Loucy (cell line): ENCODE measurements around the gene ABAT.

Experiments used
- H2AFZ ChIP-seq: fragments of 200-600 bp; sonication (generic); 2 replicates; pipeline ENCODE4 v1.6.0; 2016; ENCODE audit warnings: antibody characterized with exemption, mild to moderate bottlenecking, low read length, moderate library complexity
- H3F3A ChIP-seq: fragments of 200-600 bp; 2 replicates; pipeline ENCODE4 v1.6.0; 2016; ENCODE audit warnings: antibody characterized with exemption, low read depth, mild to moderate bottlenecking
- H3K27me3 ChIP-seq: fragments of 200-600 bp; sonication (generic); 2 replicates; pipeline ENCODE4 v1.6.1; 2014; ENCODE audit warnings: low read length, mild to moderate bottlenecking; ENCODE audit not compliant: insufficient read depth, poor library complexity, severe bottlenecking
- H3K36me3 ChIP-seq: fragments of 200-600 bp; sonication (generic); 2 replicates; pipeline ENCODE4 v1.6.1; 2016; ENCODE audit warnings: low read length; ENCODE audit not compliant: insufficient read depth
- H3K4me1 ChIP-seq: fragments of 200-600 bp; sonication (generic); 2 replicates; pipeline ENCODE4 v1.5.1; 2014; ENCODE audit warnings: low read length, mild to moderate bottlenecking; ENCODE audit not compliant: insufficient read depth, poor library complexity, severe bottlenecking
- H3K4me2 ChIP-seq: fragments of 200-600 bp; sonication (generic); 2 replicates; pipeline ENCODE4 v1.6.0; 2014; ENCODE audit warnings: antibody characterized with exemption, low read length, low read depth, mild to moderate bottlenecking; ENCODE audit not compliant: poor library complexity, severe bottlenecking
- H3K4me3 ChIP-seq: fragments of 200-600 bp; sonication (generic); 2 replicates; pipeline ENCODE4 v1.5.1; 2014; ENCODE audit warnings: low read length, mild to moderate bottlenecking, mixed read lengths; ENCODE audit not compliant: poor library complexity, severe bottlenecking
- H3K79me2 ChIP-seq: fragments of 200-600 bp; sonication (generic); 2 replicates; pipeline ENCODE4 v1.6.1; 2014; ENCODE audit warnings: low read length; ENCODE audit not compliant: insufficient read depth
- H3K9ac ChIP-seq: fragments of 200-600 bp; sonication (generic); 2 replicates; pipeline ENCODE4 v1.6.0; 2014; ENCODE audit warnings: mild to moderate bottlenecking, low read depth, low read length, moderate library complexity; ENCODE audit not compliant: poor library complexity, severe bottlenecking
- H3K9me2 ChIP-seq: fragments of 200-600 bp; sonication (generic); replicated peaks from 2 replicates; pipeline ENCODE4 v1.6.1; 2016; ENCODE audit warnings: low read depth, low read length, mixed read lengths
- H3K9me3 ChIP-seq: fragments of 200-600 bp; sonication (generic); 2 replicates; pipeline ENCODE4 v1.6.1; 2014; ENCODE audit warnings: mild to moderate bottlenecking, antibody characterized with exemption, low read length, low read depth; ENCODE audit not compliant: insufficient read depth
- H4K20me1 ChIP-seq: fragments of 200-600 bp; sonication (generic); 2 replicates; pipeline ENCODE4 v1.6.0; 2014; ENCODE audit warnings: antibody characterized with exemption, low read length, mild to moderate bottlenecking; ENCODE audit not compliant: insufficient read depth, poor library complexity, severe bottlenecking
- EZH2phosphoT487 ChIP-seq: fragments of 200-600 bp; IDR thresholded peaks from 2 replicates; pipeline ENCODE4 v1.6.1; 2018; ENCODE audit warnings: antibody characterized with exemption, mild to moderate bottlenecking, moderate library complexity, borderline replicate concordance
- TF ChIP-seq, protein P1 (sequence below): fragments of 200-600 bp; sonication (generic); conservative IDR thresholded peaks from 2 replicates; pipeline ENCODE4 v1.5.1; 2014; ENCODE audit warnings: mild to moderate bottlenecking, antibody characterized with exemption, low read length

Gene ABAT

DNA sequence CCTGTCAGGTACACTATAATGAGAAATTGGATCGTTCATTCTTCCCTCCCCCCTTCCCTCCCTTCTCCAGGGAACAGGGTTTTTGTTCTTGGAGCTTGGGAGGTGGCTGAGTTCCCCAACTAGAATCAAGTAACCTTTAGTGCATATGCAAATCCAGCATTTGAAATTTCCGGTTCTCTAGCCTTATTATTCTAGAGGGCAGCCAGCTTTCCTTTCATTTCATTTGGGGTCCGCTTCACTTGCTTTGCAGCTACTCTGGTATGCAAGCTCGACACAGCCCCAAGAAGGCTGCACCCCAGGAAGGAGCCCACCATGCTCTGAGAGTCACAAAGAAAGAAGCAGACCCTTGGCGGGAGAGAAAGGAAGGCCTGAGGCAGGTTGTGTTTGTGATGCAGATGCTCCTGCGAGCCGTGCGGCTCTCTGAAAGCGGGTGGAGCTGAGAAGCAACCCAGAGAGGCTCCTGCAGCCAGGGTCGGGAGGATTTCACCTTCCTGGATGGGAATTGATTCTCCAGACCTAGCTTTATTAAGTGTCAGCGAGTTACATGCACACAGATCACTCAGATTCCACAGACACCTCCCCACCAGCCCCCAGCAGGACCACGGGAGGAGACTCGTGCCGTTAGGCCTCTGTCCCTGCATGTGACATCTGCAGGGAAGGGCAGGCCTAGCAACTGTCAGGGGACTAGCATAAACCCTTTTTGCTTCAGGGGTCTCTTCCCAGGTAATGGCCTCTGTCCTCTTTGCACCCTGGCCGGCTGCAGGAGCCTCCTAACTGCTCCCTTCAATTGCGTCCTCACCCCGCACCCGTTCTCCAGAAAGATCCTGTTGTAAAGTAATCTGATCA is 157.7 kb downstream of the ABAT start:
- Histone ChIP-seq H3K9me2 (no peaks in the 10 kb centered on the region), H3F3A (no peaks in the 10 kb centered on the region), H3K27me3 (no peaks in the 10 kb centered on the region), H3K4me2 (no peak overlapping the region), H4K20me1 (no peaks in the 10 kb centered on the region), H3K79me2 (no peaks in the 10 kb centered on the region), H3K9ac (no peak overlapping the region), H2AFZ (no peak overlapping the region), H3K4me3 (no peak overlapping the region), H3K4me1 (no peaks in the 10 kb centered on the region), H3K9me3 (no peaks in the 10 kb centered on the region), H3K36me3 (no peaks in the 10 kb centered on the region; the same call in 1 of the 2 replicates)
- no peak for TF ChIP-seq EZH2phosphoT487
- TF ChIP-seq, protein P1, sequence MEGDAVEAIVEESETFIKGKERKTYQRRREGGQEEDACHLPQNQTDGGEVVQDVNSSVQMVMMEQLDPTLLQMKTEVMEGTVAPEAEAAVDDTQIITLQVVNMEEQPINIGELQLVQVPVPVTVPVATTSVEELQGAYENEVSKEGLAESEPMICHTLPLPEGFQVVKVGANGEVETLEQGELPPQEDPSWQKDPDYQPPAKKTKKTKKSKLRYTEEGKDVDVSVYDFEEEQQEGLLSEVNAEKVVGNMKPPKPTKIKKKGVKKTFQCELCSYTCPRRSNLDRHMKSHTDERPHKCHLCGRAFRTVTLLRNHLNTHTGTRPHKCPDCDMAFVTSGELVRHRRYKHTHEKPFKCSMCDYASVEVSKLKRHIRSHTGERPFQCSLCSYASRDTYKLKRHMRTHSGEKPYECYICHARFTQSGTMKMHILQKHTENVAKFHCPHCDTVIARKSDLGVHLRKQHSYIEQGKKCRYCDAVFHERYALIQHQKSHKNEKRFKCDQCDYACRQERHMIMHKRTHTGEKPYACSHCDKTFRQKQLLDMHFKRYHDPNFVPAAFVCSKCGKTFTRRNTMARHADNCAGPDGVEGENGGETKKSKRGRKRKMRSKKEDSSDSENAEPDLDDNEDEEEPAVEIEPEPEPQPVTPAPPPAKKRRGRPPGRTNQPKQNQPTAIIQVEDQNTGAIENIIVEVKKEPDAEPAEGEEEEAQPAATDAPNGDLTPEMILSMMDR: no peak

DNA sequence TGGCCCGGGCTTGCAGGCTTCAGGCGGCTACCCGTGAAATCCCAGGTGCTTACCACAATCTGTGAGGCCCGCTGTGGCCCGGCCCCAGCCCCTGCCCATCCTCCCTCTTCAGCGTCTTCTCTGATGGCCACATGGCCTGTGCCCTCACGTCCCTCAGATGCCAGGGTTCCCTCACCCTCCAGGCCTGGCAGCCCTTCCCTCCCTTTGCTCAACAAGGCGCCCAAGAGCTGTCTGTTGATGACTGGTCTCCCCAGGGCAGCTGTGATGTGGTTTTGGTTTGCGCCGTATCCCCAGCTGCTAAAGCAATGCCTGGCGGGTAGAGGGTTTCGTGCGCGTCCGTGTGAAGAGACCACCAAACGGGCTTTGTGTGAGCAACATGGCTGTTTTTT is 158.3 kb downstream of the ABAT start:
- H3K79me2 ChIP-seq: no peaks in the 10 kb centered on the region
- H3K4me2 ChIP-seq: no peak overlapping the region
- no peaks in the 10 kb centered on the region for H3K9me2 ChIP-seq
- no peaks in the 10 kb centered on the region for H3K9me3 ChIP-seq
- no peaks in the 10 kb centered on the region for H3K4me1 ChIP-seq
- H3K9ac ChIP-seq: no peak overlapping the region
- H2AFZ ChIP-seq: no peak overlapping the region
- no peak for TF ChIP-seq EZH2phosphoT487
- TF ChIP-seq, protein P1: no peak
- H3K4me3 ChIP-seq: no peak overlapping the region
- no peaks in the 10 kb centered on the region; the same call in 1 of the 2 replicates for H3K36me3 ChIP-seq
- no peaks in the 10 kb centered on the region for H4K20me1 ChIP-seq
- H3F3A ChIP-seq: no peaks in the 10 kb centered on the region
- H3K27me3 ChIP-seq: no peaks in the 10 kb centered on the region
